ENCODE results near the gene XKR8.

Gene XKR8

GRCh38 chr1:27945020-27945419 is 14.8 kb upstream of the XKR8 start:
- Histone ChIP-seq H2AK5ac (ENCODE audit: low read length, severe bottlenecking) (no peak overlapping the region), H3K79me1 (replicated peaks; ENCODE audit: low read length, poor library complexity, severe bottlenecking) (no peaks in the 10 kb centered on the region), H3K18ac (ENCODE audit: low read depth in 1 of 2, low read length in 2 of 2) (no peak overlapping the region), H2AFZ (ENCODE audit: low read depth, low read length) (no peak overlapping the region), H3K36me3 (ENCODE audit: control insufficient read depth in 1 of 2, insufficient read depth in 2 of 2, low read depth in 1 of 2, low read length in 2 of 2) (no peaks in the 10 kb centered on the region), H3K4me3 (ENCODE audit: insufficient read depth in 1 of 2, low read depth in 1 of 2, low read length in 2 of 2) (no peak overlapping the region), H3K4ac (ENCODE audit: low read depth in 1 of 2, low read length in 2 of 2) (no peak overlapping the region), H3K4me1 (ENCODE audit: control insufficient read depth, insufficient read depth, low read depth, low read length) (peaks cover under 1% of the 10 kb centered on the region), H3K27ac (ENCODE audit: low read length, poor library complexity, severe bottlenecking) (no peak overlapping the region), H2BK12ac (ENCODE audit: low read length in 2 of 2) (no peak overlapping the region), H2BK120ac (ENCODE audit: low read depth, low read length) (no peak overlapping the region), H3K9me3 (ENCODE audit: control insufficient read depth, low read length) (no peaks in the 10 kb centered on the region), H2BK15ac (ENCODE audit: low read depth, poor library complexity, severe bottlenecking) (no peak overlapping the region), H2BK5ac (ENCODE audit: low read depth, low read length, poor library complexity, severe bottlenecking) (no peak overlapping the region), H4K91ac (ENCODE audit: low read length) (no peak overlapping the region), H3K14ac (ENCODE audit: low read length in 2 of 2) (no peak overlapping the region), H3K9ac (ENCODE audit: low read length) (no peak overlapping the region), H4K8ac (ENCODE audit: low read length) (no peak overlapping the region), H3K23ac (ENCODE audit: low read length in 2 of 2) (no peak overlapping the region), H3K4me2 (ENCODE audit: low read length, poor library complexity, severe bottlenecking) (no peak overlapping the region), H3K27me3 (ENCODE audit: control insufficient read depth in 1 of 2, insufficient read depth in 1 of 2, low read length in 2 of 2) (peaks cover 0 to 5% of the 10 kb centered on the region in 2 experiments)
- 92% methylated on average over 5 of the region's 5 CpGs for WGBS
- DNase-seq, result no peak

GRCh38 chr1:27949027-27949426 is 10.7 kb upstream of the XKR8 start:
- H3K14ac ChIP-seq (ENCODE audit: low read length in 2 of 2), result no peak overlapping the region
- H3K4ac ChIP-seq (ENCODE audit: low read depth in 1 of 2, low read length in 2 of 2), result no peak overlapping the region
- H3K9ac ChIP-seq (ENCODE audit: low read length), result no peak overlapping the region
- H2BK5ac ChIP-seq (ENCODE audit: low read depth, low read length, poor library complexity, severe bottlenecking), result no peak overlapping the region
- no peak overlapping the region for H2AFZ ChIP-seq (ENCODE audit: low read depth, low read length)
- no peak overlapping the region for H3K4me2 ChIP-seq (ENCODE audit: low read length, poor library complexity, severe bottlenecking)
- H2BK120ac ChIP-seq (ENCODE audit: low read depth, low read length), result no peak overlapping the region
- H3K36me3 ChIP-seq (ENCODE audit: control insufficient read depth in 1 of 2, insufficient read depth in 2 of 2, low read depth in 1 of 2, low read length in 2 of 2), result no peaks in the 10 kb centered on the region
- H3K18ac ChIP-seq (ENCODE audit: low read depth in 1 of 2, low read length in 2 of 2), result no peak overlapping the region
- no peaks in the 10 kb centered on the region for H3K9me3 ChIP-seq (ENCODE audit: control insufficient read depth, low read length)
- H3K79me1 ChIP-seq (replicated peaks; ENCODE audit: low read length, poor library complexity, severe bottlenecking), result no peaks in the 10 kb centered on the region
- no peak overlapping the region for H3K4me3 ChIP-seq (ENCODE audit: insufficient read depth in 1 of 2, low read depth in 1 of 2, low read length in 2 of 2)
- DNase-seq, result no peak
- H3K23ac ChIP-seq (ENCODE audit: low read length in 2 of 2), result no peak overlapping the region
- no peak overlapping the region for H3K27ac ChIP-seq (ENCODE audit: low read length, poor library complexity, severe bottlenecking)
- no peaks in the 10 kb centered on the region for H3K4me1 ChIP-seq (ENCODE audit: control insufficient read depth, insufficient read depth, low read depth, low read length)
- peaks cover 5 to 12% of the 10 kb centered on the region in 2 experiments for H3K27me3 ChIP-seq (ENCODE audit: control insufficient read depth in 1 of 2, insufficient read depth in 1 of 2, low read length in 2 of 2)
- WGBS, result 92% methylated on average over 8 of the region's 8 CpGs
- no peak overlapping the region for H2AK5ac ChIP-seq (ENCODE audit: low read length, severe bottlenecking)
- no peak overlapping the region for H2BK15ac ChIP-seq (ENCODE audit: low read depth, poor library complexity, severe bottlenecking)
- H4K8ac ChIP-seq (ENCODE audit: low read length), result no peak overlapping the region
- no peak overlapping the region for H2BK12ac ChIP-seq (ENCODE audit: low read length in 2 of 2)
- no peak overlapping the region for H4K91ac ChIP-seq (ENCODE audit: low read length)

- H3K9ac ChIP-seq (ENCODE audit: low read length), result no peak overlapping the region
- H3K23ac ChIP-seq (ENCODE audit: low read length in 2 of 2), result no peak overlapping the region
- H3K4me1 ChIP-seq (ENCODE audit: control insufficient read depth, insufficient read depth, low read depth, low read length), result no peaks in the 10 kb centered on the region
- H3K4me2 ChIP-seq (ENCODE audit: low read length, poor library complexity, severe bottlenecking), result no peak overlapping the region
- H3K14ac ChIP-seq (ENCODE audit: low read length in 2 of 2), result no peak overlapping the region
- H3K36me3 ChIP-seq (ENCODE audit: control insufficient read depth in 1 of 2, insufficient read depth in 2 of 2, low read depth in 1 of 2, low read length in 2 of 2), result no peaks in the 10 kb centered on the region
- no peaks in the 10 kb centered on the region for H3K9me3 ChIP-seq (ENCODE audit: control insufficient read depth, low read length)
- H2AFZ ChIP-seq (ENCODE audit: low read depth, low read length), result no peak overlapping the region
- no peak overlapping the region for H2BK12ac ChIP-seq (ENCODE audit: low read length in 2 of 2)
- no peak overlapping the region for H4K91ac ChIP-seq (ENCODE audit: low read length)
- no peak overlapping the region for H2BK5ac ChIP-seq (ENCODE audit: low read depth, low read length, poor library complexity, severe bottlenecking)
- no peak overlapping the region for H3K4me3 ChIP-seq (ENCODE audit: insufficient read depth in 1 of 2, low read depth in 1 of 2, low read length in 2 of 2)
- no peak overlapping the region for H2BK15ac ChIP-seq (ENCODE audit: low read depth, poor library complexity, severe bottlenecking)
- no peaks in the 10 kb centered on the region for H3K79me1 ChIP-seq (replicated peaks; ENCODE audit: low read length, poor library complexity, severe bottlenecking)
- no peak overlapping the region for H4K8ac ChIP-seq (ENCODE audit: low read length)
- no peak for DNase-seq
- no peak overlapping the region for H3K4ac ChIP-seq (ENCODE audit: low read depth in 1 of 2, low read length in 2 of 2)
- no peak overlapping the region for H3K18ac ChIP-seq (ENCODE audit: low read depth in 1 of 2, low read length in 2 of 2)
- H3K27me3 ChIP-seq (ENCODE audit: control insufficient read depth in 1 of 2, insufficient read depth in 1 of 2, low read length in 2 of 2), result peaks cover 15 to 19% of the 10 kb centered on the region in 2 experiments
- WGBS, result 67% methylated on average over 3 of the region's 3 CpGs
- H2BK120ac ChIP-seq (ENCODE audit: low read depth, low read length), result no peak overlapping the region
- no peak overlapping the region for H3K27ac ChIP-seq (ENCODE audit: low read length, poor library complexity, severe bottlenecking)
- no peak overlapping the region for H2AK5ac ChIP-seq (ENCODE audit: low read length, severe bottlenecking)
Measured at GRCh38 chr1:27951396-27951795, 8.4 kb upstream of the XKR8 start.

- Histone ChIP-seq H2AK5ac (ENCODE audit: low read length, severe bottlenecking) (no peak overlapping the region), H3K4me3 (ENCODE audit: insufficient read depth in 1 of 2, low read depth in 1 of 2, low read length in 2 of 2) (no peak overlapping the region), H3K4me2 (ENCODE audit: low read length, poor library complexity, severe bottlenecking) (no peak overlapping the region), H3K4ac (ENCODE audit: low read depth in 1 of 2, low read length in 2 of 2) (no peak overlapping the region), H3K18ac (ENCODE audit: low read depth in 1 of 2, low read length in 2 of 2) (no peak overlapping the region), H2BK15ac (ENCODE audit: low read depth, poor library complexity, severe bottlenecking) (no peak overlapping the region), H2BK120ac (ENCODE audit: low read depth, low read length) (no peak overlapping the region), H3K23ac (ENCODE audit: low read length in 2 of 2) (no peak overlapping the region), H3K9ac (ENCODE audit: low read length) (no peak overlapping the region), H2BK12ac (ENCODE audit: low read length in 2 of 2) (no peak overlapping the region), H3K27me3 (ENCODE audit: control insufficient read depth in 1 of 2, insufficient read depth in 1 of 2, low read length in 2 of 2) (peaks cover 15 to 19% of the 10 kb centered on the region in 2 experiments), H3K79me1 (replicated peaks; ENCODE audit: low read length, poor library complexity, severe bottlenecking) (no peaks in the 10 kb centered on the region), H3K14ac (ENCODE audit: low read length in 2 of 2) (no peak overlapping the region), H3K9me3 (ENCODE audit: control insufficient read depth, low read length) (no peaks in the 10 kb centered on the region), H3K4me1 (ENCODE audit: control insufficient read depth, insufficient read depth, low read depth, low read length) (no peaks in the 10 kb centered on the region), H3K27ac (ENCODE audit: low read length, poor library complexity, severe bottlenecking) (no peak overlapping the region), H4K91ac (ENCODE audit: low read length) (no peak overlapping the region), H2AFZ (ENCODE audit: low read depth, low read length) (no peak overlapping the region), H3K36me3 (ENCODE audit: control insufficient read depth in 1 of 2, insufficient read depth in 2 of 2, low read depth in 1 of 2, low read length in 2 of 2) (no peaks in the 10 kb centered on the region), H2BK5ac (ENCODE audit: low read depth, low read length, poor library complexity, severe bottlenecking) (no peak overlapping the region), H4K8ac (ENCODE audit: low read length) (no peak overlapping the region)
- 92% methylated on average over 2 of the region's 3 CpGs for WGBS
- no peak for DNase-seq
Measured at GRCh38 chr1:27952147-27952546, 7.6 kb upstream of the XKR8 start.

Data from mesenchymal stem cell (in vitro differentiated cells and primary cell).